Measurements from ENCODE around the gene TIGD4. TPM values are rescaled to one million over a fixed set of nuclear protein-coding genes. Genes with fewer than 3 reads are reported as not detected.

Gene TIGD4
- total and polyA plus RNA-seq, 2 experiments from 2014 or later, result 1.6 to 1.7 TPM

- TF ChIP-seq ZNF462 (CRISPR knock-in tag; IDR thresholded peaks at IDR 0.05) (no peak), CTCF (conservative IDR thresholded peaks at IDR 0.05; ENCODE audit: low read depth in 2 of 2) (no peak)
These were observed 15.7 kb downstream of the TIGD4 start (continued) for GRCh38 chr4:152763796-152764195.

- Mint-ChIP-seq H3K27me3 (ENCODE audit: insufficient read depth, low read depth, poor library complexity) (no peaks in the 10 kb centered on the region), H3K36me3 (ENCODE audit: low read depth) (peaks cover 12% of the 10 kb centered on the region), H3K27ac (no peak overlapping the region), H3K4me3 (no peak overlapping the region), H3K9me3 (peaks cover 32% of the 10 kb centered on the region), H3K4me1 (peaks cover 2% of the 10 kb centered on the region; the same call in 2 of the 3 replicates)
- no peak for ATAC-seq
- no peaks in the 10 kb centered on the region for H3K79me2 ChIP-seq (replicated peaks; ENCODE audit: insufficient read depth)
- no peak overlapping the region for H2AFZ ChIP-seq
- DNase-seq (ENCODE audit: low spot score), result no peak
- H3K4me1 ChIP-seq (ENCODE audit: insufficient read depth), result no peaks in the 10 kb centered on the region
- no peaks in the 10 kb centered on the region; the same call in 1 of the 2 replicates for H3K36me3 ChIP-seq (ENCODE audit: insufficient read depth)
- H3K27me3 ChIP-seq (ENCODE audit: insufficient read depth), result no peaks in the 10 kb centered on the region
- H3K4me3 ChIP-seq, result no peak overlapping the region
- H3F3A ChIP-seq (replicated peaks; ENCODE audit: low read depth), result no peaks in the 10 kb centered on the region
- no peaks in the 10 kb centered on the region for H4K20me1 ChIP-seq (replicated peaks; ENCODE audit: insufficient read depth)
- 0 out of 2 replicates have a peak, but pooled peaks cover 1% of the 10 kb centered on the region for H3K9me2 ChIP-seq (ENCODE audit: insufficient read depth)
- H3K4me2 ChIP-seq, result no peak overlapping the region
- H3K27ac ChIP-seq (ENCODE audit: low read depth), result no peak overlapping the region
- no peak for TF ChIP-seq REST (IDR thresholded peaks at IDR 0.05; ENCODE audit: unreplicated experiment)
- TF ChIP-seq STAT1 (IDR thresholded peaks at IDR 0.05; ENCODE audit: unreplicated experiment), result no peak
- TF ChIP-seq EZH2 (IDR thresholded peaks at IDR 0.05; ENCODE audit: low read depth, unreplicated experiment), result no peak
- TF ChIP-seq JUNB (IDR thresholded peaks at IDR 0.05; ENCODE audit: unreplicated experiment), result no peak
These were observed 30.9 kb downstream of the TIGD4 start for GRCh38 chr4:152748619-152749018.

Data from GM23338 (cell line).